Measurements from ENCODE around the gene ERCC6.

Gene ERCC6

GRCh38 chr10:49538381-49539319 lies at the start of gene ERCC6:
ERCC6 (minus strand) TSS chr10:49539121.
- peak; percentile 40 for DNase-seq

DNA sequence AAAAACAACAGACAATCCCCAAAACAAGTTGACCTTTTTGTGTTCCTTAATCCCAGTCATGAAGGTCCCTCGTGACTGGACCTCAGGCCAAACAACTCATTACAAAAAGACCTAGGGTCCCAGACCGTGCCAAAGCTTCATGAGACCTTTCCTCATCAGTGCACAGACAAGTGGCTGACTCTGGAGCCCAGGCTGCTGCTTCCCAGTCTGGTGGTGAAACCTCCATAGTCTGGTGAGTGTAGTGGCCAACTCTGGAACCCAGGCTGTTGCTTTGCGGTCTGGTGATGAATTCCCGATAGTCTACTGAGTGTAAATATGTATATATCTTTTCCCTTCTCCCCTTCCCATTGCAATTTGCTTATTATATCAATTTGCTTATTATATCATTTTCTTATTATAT lies 49.1 kb upstream of the ERCC6 start:
- no peak for DNase-seq

- no peak for DNase-seq
Observed at GRCh38 chr10:49585387-49585786, 46.5 kb upstream of the ERCC6 start.

- no peak for DNase-seq
Observed at GRCh38 chr10:49579621-49580020, 40.7 kb upstream of the ERCC6 start.

- no peak for DNase-seq
Observed at GRCh38 chr10:49578392-49578791, 39.5 kb upstream of the ERCC6 start.

GRCh38 chr10:49577182-49577925 lies 38.4 kb upstream of the ERCC6 start:
- no peak for DNase-seq

GRCh38 chr10:49575489-49576072 lies 36.7 kb upstream of the ERCC6 start:
- no peak for DNase-seq

- DNase-seq, result no peak
Observed at GRCh38 chr10:49572594-49573114, 33.7 kb upstream of the ERCC6 start.

DNA sequence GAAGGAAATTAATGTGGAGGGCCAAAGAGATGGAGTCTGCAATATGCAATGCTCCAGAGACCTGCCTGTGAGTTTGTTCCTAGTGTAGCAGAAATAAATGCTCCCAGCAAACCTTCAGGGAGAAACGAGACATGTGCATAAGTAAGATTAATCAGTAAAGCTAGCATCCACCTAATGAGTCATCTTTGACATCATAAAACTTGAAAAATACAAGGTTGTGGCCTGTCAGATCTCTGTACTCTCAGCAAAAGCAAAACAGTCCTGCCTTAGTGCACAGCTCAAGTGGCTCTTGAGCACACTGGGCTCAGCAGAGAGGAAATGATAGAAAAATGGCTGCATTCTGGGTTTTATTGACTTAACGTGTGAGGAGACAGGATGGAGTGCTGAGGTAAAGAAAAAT lies 32.5 kb upstream of the ERCC6 start:
- DNase-seq, result no peak

DNA sequence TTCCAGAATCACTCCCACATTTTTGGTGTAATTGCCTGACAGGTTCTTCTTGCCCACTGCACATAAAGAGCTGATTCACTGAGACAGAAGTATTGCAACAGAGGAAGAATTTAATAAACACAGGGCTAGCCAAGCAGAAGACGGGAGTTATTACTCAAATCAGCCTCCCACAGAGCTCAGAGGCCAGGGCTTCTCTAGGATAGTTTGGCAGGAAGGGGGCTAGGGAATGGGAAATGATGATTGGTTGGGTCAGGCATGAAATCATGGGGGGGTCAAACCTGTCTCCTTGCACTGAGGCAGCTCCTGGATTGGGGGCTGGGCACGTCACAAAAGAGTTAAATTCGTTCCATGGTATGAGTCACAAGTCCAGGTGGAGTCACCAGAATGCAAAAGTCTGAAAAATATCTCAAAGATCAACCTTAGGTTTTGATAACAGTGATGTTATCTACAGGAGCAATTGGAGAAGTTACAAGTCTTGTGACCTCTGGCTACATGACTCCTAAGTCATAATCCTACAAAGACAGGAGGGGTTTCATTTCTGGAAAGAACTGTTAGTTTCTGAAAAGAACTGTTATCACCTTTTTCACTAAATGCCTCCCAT lies 30.2 kb upstream of the ERCC6 start:
- no peak for DNase-seq

DNA sequence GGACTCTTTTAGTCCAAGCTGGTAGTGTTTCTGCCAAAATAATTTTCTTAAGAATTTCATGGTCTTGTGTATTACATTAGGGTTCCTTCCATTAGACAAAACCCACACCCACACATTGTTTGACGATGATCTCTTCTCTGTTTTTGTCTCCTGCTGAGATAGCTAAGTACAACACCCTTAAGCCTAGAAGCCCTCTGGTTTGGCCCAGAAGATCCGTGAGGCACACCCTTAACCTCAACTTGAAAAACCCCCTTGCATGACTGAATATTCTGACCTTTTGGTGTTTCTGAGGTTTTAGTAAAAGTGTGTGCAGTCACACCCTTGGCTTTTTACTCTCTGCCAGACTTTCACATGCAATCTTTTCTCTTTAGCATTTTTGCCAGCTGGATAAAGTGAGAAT lies 29.3 kb upstream of the ERCC6 start:
- DNase-seq, result no peak

DNA sequence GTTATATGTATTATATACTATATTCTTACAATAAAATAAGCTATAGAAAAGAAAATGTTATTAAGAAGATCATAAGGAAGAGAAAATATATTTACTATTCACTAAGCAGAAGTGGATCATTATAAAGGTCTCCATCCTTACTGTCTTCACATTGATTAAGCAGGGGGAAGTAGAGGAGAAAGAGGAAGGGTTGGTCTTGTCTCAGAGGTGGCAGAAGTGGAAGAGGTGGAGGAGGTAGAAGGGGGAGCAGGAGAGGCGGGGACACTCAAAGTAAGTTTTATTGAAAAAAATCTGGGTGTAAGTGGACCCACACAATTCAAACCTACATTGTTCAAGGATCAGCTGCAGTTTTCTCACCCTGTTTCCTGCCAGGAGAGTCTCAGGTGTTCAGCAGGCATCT lies 28.9 kb upstream of the ERCC6 start:
- DNase-seq, result no peak

- DNase-seq, result no peak
Observed at GRCh38 chr10:49564461-49565009, 25.6 kb upstream of the ERCC6 start.

- no peak for DNase-seq
Observed at GRCh38 chr10:49562893-49563292, 24.0 kb upstream of the ERCC6 start.

GRCh38 chr10:49560526-49560925 lies 21.6 kb upstream of the ERCC6 start:
- no peak for DNase-seq

DNA sequence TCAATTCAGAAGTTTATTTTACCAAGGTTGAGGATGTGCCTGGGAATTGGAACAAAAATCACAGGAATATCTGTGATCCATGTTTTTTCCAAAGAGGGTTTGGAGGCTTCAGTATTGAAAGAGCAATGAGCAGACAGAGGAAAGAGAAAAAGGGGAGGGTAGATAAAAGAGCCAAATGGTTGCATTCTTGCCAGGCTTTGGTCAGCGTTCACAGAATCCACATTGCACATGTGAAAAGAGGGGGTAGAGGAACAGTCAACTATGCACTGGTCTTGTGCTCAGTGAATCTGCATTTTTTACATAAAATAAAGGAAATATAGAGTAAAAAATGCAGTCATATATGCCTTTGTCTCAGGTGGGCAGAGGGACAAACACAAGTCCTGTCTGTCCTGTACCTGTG lies 20.6 kb upstream of the ERCC6 start:
- DNase-seq, result no peak

DNA sequence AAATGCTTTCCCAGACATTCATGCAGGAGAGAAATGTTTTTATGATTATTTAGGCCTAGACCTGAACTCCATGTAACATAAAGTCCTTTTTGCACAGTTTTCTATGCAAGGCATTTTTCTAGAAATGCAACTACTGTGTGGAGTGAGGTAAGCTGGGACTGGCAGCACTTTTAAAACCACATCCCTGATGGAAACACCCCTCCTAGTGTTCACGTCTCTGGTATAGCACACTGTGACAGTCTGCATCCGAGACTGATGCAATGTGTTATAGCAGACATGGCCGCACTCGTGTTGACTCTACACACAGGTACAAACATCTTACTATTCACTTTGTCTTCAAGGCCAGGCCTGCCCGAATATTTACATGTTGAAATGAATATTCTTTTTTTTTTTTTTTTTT lies 19.3 kb upstream of the ERCC6 start:
- no peak for DNase-seq

GRCh38 chr10:49557681-49558080 lies 18.8 kb upstream of the ERCC6 start:
- DNase-seq, result no peak

DNA sequence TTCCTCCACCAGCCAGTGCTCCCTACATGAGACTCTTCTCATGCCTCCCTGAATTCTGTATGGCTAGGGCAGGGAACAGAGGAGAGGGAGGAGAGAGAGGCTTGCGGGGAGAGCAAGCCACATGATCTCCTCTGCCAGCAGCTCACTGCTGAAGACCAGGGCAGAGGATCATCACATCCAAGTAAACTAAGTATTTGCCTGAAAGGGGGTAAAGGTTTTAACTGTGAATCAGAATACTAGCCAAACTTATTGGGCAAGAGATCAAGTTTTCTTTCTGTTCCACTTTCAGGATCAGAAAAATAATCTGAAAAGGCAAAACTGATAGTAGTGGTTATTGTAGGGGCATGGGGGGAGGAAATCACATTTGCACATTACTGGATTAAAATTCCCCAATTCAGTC lies 17.8 kb upstream of the ERCC6 start:
- no peak for DNase-seq

GRCh38 chr10:49552277-49552676 lies 13.4 kb upstream of the ERCC6 start:
- DNase-seq, result no peak

- no peak for DNase-seq
Observed at GRCh38 chr10:49550563-49550962, 11.6 kb upstream of the ERCC6 start.

GRCh38 chr10:49549640-49550346 lies 10.9 kb upstream of the ERCC6 start:
- DNase-seq, result no peak
